ENCODE data around the gene ATP2B2.

DNA sequence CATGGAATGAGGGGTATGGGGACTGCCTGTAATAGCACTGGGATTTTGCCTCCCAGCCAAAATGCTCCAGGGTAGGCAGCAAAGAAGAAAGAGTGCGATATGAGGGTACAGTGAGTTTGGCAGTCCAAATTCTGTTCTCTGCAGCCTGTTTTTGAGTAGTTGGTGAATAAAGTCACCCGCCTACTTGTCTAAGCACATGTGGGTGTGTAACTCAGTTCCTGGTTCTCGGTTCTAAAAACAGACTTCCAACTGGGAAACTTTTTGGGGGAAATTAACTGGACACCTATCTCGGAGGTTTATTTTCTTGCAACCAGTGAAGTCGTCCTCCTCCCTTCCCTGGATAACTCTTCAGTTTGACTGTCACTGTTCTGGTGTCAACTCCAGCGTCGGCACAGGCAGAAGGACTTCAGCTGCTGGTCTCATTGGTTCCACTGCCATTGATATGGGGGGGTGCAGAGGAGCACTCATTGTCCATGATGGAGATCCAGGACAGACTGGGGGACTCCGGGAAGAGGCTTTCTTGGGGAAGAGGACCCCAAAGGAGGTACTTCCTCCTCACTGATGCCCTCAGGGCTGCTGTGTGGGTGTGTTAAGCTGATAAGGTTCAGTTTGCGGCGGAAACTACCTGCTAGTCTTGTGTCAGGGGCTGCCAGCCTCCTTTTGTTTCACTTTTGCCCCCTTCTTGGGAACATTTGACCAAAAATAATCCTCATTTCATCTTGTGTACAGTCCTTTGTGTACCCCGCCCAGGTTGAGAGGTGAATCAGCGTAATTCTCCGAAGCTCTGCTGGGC is 225.8 kb downstream of the ATP2B2 start:
- TF ChIP-seq, protein P1, sequence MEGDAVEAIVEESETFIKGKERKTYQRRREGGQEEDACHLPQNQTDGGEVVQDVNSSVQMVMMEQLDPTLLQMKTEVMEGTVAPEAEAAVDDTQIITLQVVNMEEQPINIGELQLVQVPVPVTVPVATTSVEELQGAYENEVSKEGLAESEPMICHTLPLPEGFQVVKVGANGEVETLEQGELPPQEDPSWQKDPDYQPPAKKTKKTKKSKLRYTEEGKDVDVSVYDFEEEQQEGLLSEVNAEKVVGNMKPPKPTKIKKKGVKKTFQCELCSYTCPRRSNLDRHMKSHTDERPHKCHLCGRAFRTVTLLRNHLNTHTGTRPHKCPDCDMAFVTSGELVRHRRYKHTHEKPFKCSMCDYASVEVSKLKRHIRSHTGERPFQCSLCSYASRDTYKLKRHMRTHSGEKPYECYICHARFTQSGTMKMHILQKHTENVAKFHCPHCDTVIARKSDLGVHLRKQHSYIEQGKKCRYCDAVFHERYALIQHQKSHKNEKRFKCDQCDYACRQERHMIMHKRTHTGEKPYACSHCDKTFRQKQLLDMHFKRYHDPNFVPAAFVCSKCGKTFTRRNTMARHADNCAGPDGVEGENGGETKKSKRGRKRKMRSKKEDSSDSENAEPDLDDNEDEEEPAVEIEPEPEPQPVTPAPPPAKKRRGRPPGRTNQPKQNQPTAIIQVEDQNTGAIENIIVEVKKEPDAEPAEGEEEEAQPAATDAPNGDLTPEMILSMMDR (IDR thresholded peaks at IDR 0.05) = no peak
- TF ChIP-seq EZH2 (IDR thresholded peaks at IDR 0.05; ENCODE audit: borderline replicate concordance, insufficient read depth, low read depth, low read length, poor library complexity, severe bottlenecking) = no peak

Data from B cell (primary cell).